Endothelial cell of umbilical vein (primary cell): ENCODE results near the gene ZNF423. TPM values are rescaled to one million over a fixed set of nuclear protein-coding genes. Genes with fewer than 3 reads are reported as not detected.

Experiments used
- BruUV-seq: library from RNA; stranded (reverse); fragments of 400-500 nt; replicated peaks from 2 replicates; lab custom pipeline; 2021; lab: Mats Ljungman, UMichigan
- CTCF ChIA-PET: fragments of 300-600, 350-600 bp; sonication (Branson Sonifier 250); formaldehyde crosslinking; loops from one replicate; lab custom pipeline; 2021; ENCODE audit warnings: antibody characterized with exemption, inconsistent platforms; lab: Charles Lee
- POLR2A ChIA-PET: fragments of 300-600, 350-600 bp; sonication (Branson Sonifier 250); formaldehyde crosslinking; loops from one replicate; lab custom pipeline; 2021; ENCODE audit warnings: antibody characterized with exemption, inconsistent platforms; lab: Charles Lee
- DNase-seq: peaks from one replicate; pipeline ENCODE4 v3.0.0-alpha.2; 2011; ENCODE audit warnings: low read depth, low spot score
- FAIRE-seq: peaks from 2 replicates; lab custom pipeline; 2011; peaks lifted over from hg19 to GRCh38; lab: Jason Lieb, UNC
- H2AFZ ChIP-seq: 2 replicates; pipeline ENCODE4 v1.6.0; 2012; ENCODE audit warnings: low read depth, low read length, control low read depth, inconsistent platforms
- H3K27ac ChIP-seq: 2 replicates; pipeline ENCODE4 v1.5.1; 2011; ENCODE audit warnings: low read depth, mild to moderate bottlenecking, control low read depth, low read length, moderate library complexity; ENCODE audit not compliant: insufficient read depth
- H3K27me3 ChIP-seq, 2 experiments: 2 replicates each; pipeline versions ENCODE4 v1.6.0 to v1.6.1; 2011; ENCODE audit warnings: low read length in 2 of 2, mixed read lengths in 1 of 2; ENCODE audit not compliant: control insufficient read depth in 2 of 2, insufficient read depth in 2 of 2
- H3K36me3 ChIP-seq, 2 experiments: 2 replicates in 1 of 2; 3 replicates in 1 of 2; pipeline ENCODE4 v1.5.1; 2011; ENCODE audit warnings: low read length in 2 of 2, mild to moderate bottlenecking in 1 of 2, moderate library complexity in 1 of 2; ENCODE audit not compliant: control insufficient read depth in 2 of 2, insufficient read depth in 2 of 2; ENCODE audit errors: extremely low read depth in 1 of 2
- H3K4me1 ChIP-seq: 3 replicates; pipeline ENCODE4 v1.5.1; 2011; ENCODE audit warnings: mild to moderate bottlenecking, low read length; ENCODE audit not compliant: control insufficient read depth, insufficient read depth; ENCODE audit errors: extremely low read depth
- H3K4me2 ChIP-seq: 2 replicates; pipeline ENCODE4 v1.6.1; 2011; ENCODE audit warnings: low read length, control low read depth, mixed read lengths; ENCODE audit not compliant: insufficient read depth
- H3K4me3 ChIP-seq, 3 experiments: fragments of 200-600 bp in 1 of 3; sonication (generic), shearing (Covaris generic) in 1 of 3; replicated peaks in 1 of 3; 2 replicates each; pipeline ENCODE4 v1.5.1; 2011 to 2016; ENCODE audit warnings: control low read depth in 3 of 3, low read length in 3 of 3, mild to moderate bottlenecking in 2 of 3, inconsistent platforms in 1 of 3, low read depth in 1 of 3, moderate library complexity in 1 of 3; ENCODE audit not compliant: insufficient read depth in 1 of 3
- H3K79me2 ChIP-seq: 2 replicates; pipeline ENCODE4 v1.6.0; 2012; ENCODE audit warnings: low read length, inconsistent platforms; ENCODE audit not compliant: control insufficient read depth, insufficient read depth
- H3K9ac ChIP-seq: replicated peaks from 2 replicates; pipeline ENCODE3; 2011; ENCODE audit warnings: low read length, control low read depth; ENCODE audit not compliant: insufficient read depth; ENCODE audit errors: extremely low read depth
- H3K9me1 ChIP-seq: replicated peaks from 3 replicates; pipeline ENCODE4 v1.6.0; 2011; ENCODE audit warnings: mild to moderate bottlenecking, low read length; ENCODE audit not compliant: control insufficient read depth, insufficient read depth; ENCODE audit errors: extremely low read depth
- H3K9me3 ChIP-seq: replicated peaks from 2 replicates; pipeline ENCODE4 v1.5.1; 2012; ENCODE audit warnings: low read length, inconsistent platforms; ENCODE audit not compliant: control insufficient read depth, insufficient read depth
- H4K20me1 ChIP-seq: replicated peaks from 2 replicates; pipeline ENCODE3; 2011; ENCODE audit warnings: mild to moderate bottlenecking, low read length; ENCODE audit not compliant: control insufficient read depth, insufficient read depth; ENCODE audit errors: extremely low read depth
- CTCF ChIP-seq, 2 donors: IDR thresholded peaks; 1 replicate in 1 of 2; 2 replicates in 1 of 2; pipeline ENCODE4 v1.5.1; 2011; ENCODE audit warnings: low read length in 2 of 2, mild to moderate bottlenecking in 2 of 2, moderate library complexity in 2 of 2, control low read depth in 1 of 2, inconsistent platforms in 1 of 2, low read depth in 1 of 2; ENCODE audit not compliant: insufficient read depth in 1 of 2; ENCODE audit errors: extremely low read depth in 1 of 2
- EZH2 ChIP-seq: IDR thresholded peaks from 2 replicates; pipeline ENCODE4 v1.6.1; 2012; ENCODE audit warnings: borderline replicate concordance, low read depth, mild to moderate bottlenecking, moderate library complexity, low read length, inconsistent platforms; ENCODE audit not compliant: severe bottlenecking
- FOS ChIP-seq: IDR thresholded peaks from 2 replicates; pipeline ENCODE4 v1.6.1; 2011; ENCODE audit warnings: mild to moderate bottlenecking, low read length, moderate library complexity, borderline replicate concordance; ENCODE audit not compliant: insufficient read depth
- GATA2 ChIP-seq: IDR thresholded peaks from 2 replicates; pipeline ENCODE4 v1.7.0; 2011; ENCODE audit warnings: low read depth, mild to moderate bottlenecking, moderate library complexity, mixed read lengths, low read length; ENCODE audit not compliant: insufficient read length, insufficient read depth
- JUN ChIP-seq: IDR thresholded peaks from 2 replicates; pipeline ENCODE4 v1.6.1; 2011; ENCODE audit warnings: borderline replicate concordance, low read depth; ENCODE audit not compliant: insufficient read length, insufficient read depth
- MAX ChIP-seq: IDR thresholded peaks from 2 replicates; pipeline ENCODE4 v1.6.1; 2011; ENCODE audit not compliant: insufficient read depth, insufficient read length
- MYC ChIP-seq: IDR thresholded peaks from one replicate; pipeline ENCODE4 v1.6.1; 2011; ENCODE audit warnings: mild to moderate bottlenecking, low read depth, low read length
- POLR2A ChIP-seq: IDR thresholded peaks from 2 replicates; pipeline ENCODE4 v1.6.1; 2012; ENCODE audit warnings: low read depth, mild to moderate bottlenecking, control low read depth, low read length
- POLR2AphosphoS5 ChIP-seq: IDR thresholded peaks from 2 replicates; pipeline ENCODE4 v1.6.1; 2012; ENCODE audit warnings: low read depth, mild to moderate bottlenecking, control low read depth, low read length, moderate library complexity; ENCODE audit not compliant: insufficient read depth
- dilution Hi-C: fragments of 300-500 bp; cut with MboI; formaldehyde crosslinking; loops from one replicate; pipeline ENCODE4 v1.15.0; 2019; ENCODE audit warnings: low sequenced_read_pairs; ENCODE audit not compliant: extremely low pct_ligation_motif_present
- intact Hi-C: fragments of 100-400 bp; cut with micrococcal nuclease; formaldehyde crosslinking; loops from one replicate; pipeline ENCODE4 v1.10.0; 2022
- polyA plus RNA-seq, 4 experiments: library from polyadenylated mRNA; depleted of rRNA in 3 of 4; stranded (reverse) in 3 of 4; unstranded in 1 of 4; fragments of >200 nt; gene quantifications; 2 replicates each; pipeline versions ENCODE4 v1.2.1 to v1.2.3, GENCODE V29; 2011 to 2012; ENCODE audit warnings: missing spikeins in 1 of 4
- total RNA-seq: library from RNA; stranded (reverse); gene quantifications from 2 replicates; pipeline ENCODE4 v1.2.3, GENCODE V29; 2021

The ZNF423 gene
- total and polyA plus RNA-seq, 2 donors (not counting 3 experiments of a cell fraction or from before 2014, with no cell fraction given), result 2.2 to 8.1 TPM

- Histone ChIP-seq H3K79me2 (no peaks in the 10 kb centered on the region), H3K4me1 (peaks cover 4% of the 10 kb centered on the region), H3K9ac (no peak overlapping the region), H3K9me3 (no peaks in the 10 kb centered on the region), H3K27me3 (no peaks in the 10 kb centered on the region), H2AFZ (no peak overlapping the region), H3K36me3 (no peaks in the 10 kb centered on the region), H3K9me1 (no peaks in the 10 kb centered on the region), H3K4me2 (no peak overlapping the region), H3K27ac (no peak overlapping the region), H4K20me1 (no peaks in the 10 kb centered on the region), H3K4me3 (no peak overlapping the region)
- intact Hi-C loops, result no loop called here
- no peak for TF ChIP-seq MAX
- TF ChIP-seq MYC, result no peak
- TF ChIP-seq GATA2, result no peak
- TF ChIP-seq FOS, result no peak
- TF ChIP-seq JUN, result no peak
- CTCF ChIA-PET, result interaction anchor here (1.5 to 2.2 kb wide), 7 partner anchors 10 to 263 kb away, joined by 4 to 12 read pairs (median 7); partner anchors contain the start of gene ZNF423
- BruUV-seq, result no TSS peak
- dilution Hi-C loops, result no loop called here
- no peak for DNase-seq
- FAIRE-seq, result no peak
- POLR2A ChIA-PET, result no interaction called here
Measured at GRCh38 chr16:49594153-49594552, 261.8 kb downstream of the ZNF423 start.

- H3K79me2 ChIP-seq, result no peaks in the 10 kb centered on the region
- TF ChIP-seq POLR2AphosphoS5, result no peak
- no peak for TF ChIP-seq CTCF (IDR thresholded peaks at IDR 0.05; ENCODE audit: extremely low read depth in 1 of 2, insufficient read depth in 1 of 2, low read depth in 1 of 2, low read length in 2 of 2)
- TF ChIP-seq POLR2A, result no peak
- TF ChIP-seq FOS, result no peak
- TF ChIP-seq MYC, result no peak
- no peak for TF ChIP-seq MAX
- TF ChIP-seq GATA2, result no peak
- TF ChIP-seq JUN, result no peak
- TF ChIP-seq EZH2, result no peak
- intact Hi-C loops, result loop anchor here (1.0 kb wide), 2 partner anchors 101 to 185 kb away; no protein-coding TSS in a partner anchor
- H3K4me2 ChIP-seq, result no peak overlapping the region
- POLR2A ChIA-PET, result no interaction called here
- DNase-seq, result no peak
- H2AFZ ChIP-seq, result no peak overlapping the region
- no peaks in the 10 kb centered on the region for H3K27me3 ChIP-seq
- no TSS peak for BruUV-seq
- H3K4me1 ChIP-seq, result peaks cover 4% of the 10 kb centered on the region
- H3K9me3 ChIP-seq, result no peaks in the 10 kb centered on the region
- no peaks in the 10 kb centered on the region for H4K20me1 ChIP-seq
- no peaks in the 10 kb centered on the region for H3K9me1 ChIP-seq
- CTCF ChIA-PET, result interaction anchor here (0.5 to 2.2 kb wide), 26 partner anchors 8 to 1213 kb away, joined by 3 to 17 read pairs (median 4); partner anchors contain the start of gene ZNF423
- H3K9ac ChIP-seq, result no peak overlapping the region
- dilution Hi-C loops, result no loop called here
- H3K4me3 ChIP-seq, result no peak overlapping the region
- no peak overlapping the region for H3K27ac ChIP-seq
- no peaks in the 10 kb centered on the region for H3K36me3 ChIP-seq
- FAIRE-seq, result no peak
Measured at GRCh38 chr16:49593424-49594040, 262.4 kb downstream of the ZNF423 start.
